Measurements from ENCODE around the gene CD53.

- TF ChIP-seq CTCF (IDR thresholded peaks at IDR 0.05) (no peak), POLR2A (IDR thresholded peaks at IDR 0.05) (no peak)
Measured at GRCh38 chr1:110878591-110878990, 5.6 kb downstream of the CD53 start.

Data from right lobe of liver (tissue), 4 donors.